Measurements from ENCODE around the gene FIGNL2. TPM values are rescaled to one million over a fixed set of nuclear protein-coding genes. Genes with fewer than 3 reads are reported as not detected.

The FIGNL2 gene
- total and polyA plus RNA-seq, 2 experiments from 2014 or later = 1.1 to 5.2 TPM

DNA sequence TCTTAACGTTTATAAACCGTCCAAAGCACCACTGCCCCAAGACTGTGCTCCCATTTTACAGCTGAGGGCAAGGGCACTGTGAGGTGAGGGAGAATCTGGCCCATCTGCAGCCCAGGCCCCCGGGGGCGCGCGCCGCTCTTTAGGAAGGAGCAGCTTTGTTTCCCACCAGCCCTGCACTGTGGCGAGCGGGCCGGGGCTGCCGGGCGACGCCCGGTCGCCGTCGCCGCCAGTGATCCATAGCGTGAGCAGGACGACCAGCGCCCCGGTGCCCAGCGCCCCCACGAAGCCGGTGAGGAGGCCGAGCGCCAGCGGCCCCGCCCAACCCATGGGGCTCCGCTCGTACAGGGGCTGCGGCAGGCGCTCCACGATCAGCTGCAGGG, 34.6 kb downstream of the FIGNL2 start:
- TF ChIP-seq EZH2 (IDR thresholded peaks at IDR 0.05; ENCODE audit: low read depth, unreplicated experiment) (no peak), STAT1 (IDR thresholded peaks at IDR 0.05; ENCODE audit: unreplicated experiment) (no peak)
- TF ChIP-seq, protein P1, sequence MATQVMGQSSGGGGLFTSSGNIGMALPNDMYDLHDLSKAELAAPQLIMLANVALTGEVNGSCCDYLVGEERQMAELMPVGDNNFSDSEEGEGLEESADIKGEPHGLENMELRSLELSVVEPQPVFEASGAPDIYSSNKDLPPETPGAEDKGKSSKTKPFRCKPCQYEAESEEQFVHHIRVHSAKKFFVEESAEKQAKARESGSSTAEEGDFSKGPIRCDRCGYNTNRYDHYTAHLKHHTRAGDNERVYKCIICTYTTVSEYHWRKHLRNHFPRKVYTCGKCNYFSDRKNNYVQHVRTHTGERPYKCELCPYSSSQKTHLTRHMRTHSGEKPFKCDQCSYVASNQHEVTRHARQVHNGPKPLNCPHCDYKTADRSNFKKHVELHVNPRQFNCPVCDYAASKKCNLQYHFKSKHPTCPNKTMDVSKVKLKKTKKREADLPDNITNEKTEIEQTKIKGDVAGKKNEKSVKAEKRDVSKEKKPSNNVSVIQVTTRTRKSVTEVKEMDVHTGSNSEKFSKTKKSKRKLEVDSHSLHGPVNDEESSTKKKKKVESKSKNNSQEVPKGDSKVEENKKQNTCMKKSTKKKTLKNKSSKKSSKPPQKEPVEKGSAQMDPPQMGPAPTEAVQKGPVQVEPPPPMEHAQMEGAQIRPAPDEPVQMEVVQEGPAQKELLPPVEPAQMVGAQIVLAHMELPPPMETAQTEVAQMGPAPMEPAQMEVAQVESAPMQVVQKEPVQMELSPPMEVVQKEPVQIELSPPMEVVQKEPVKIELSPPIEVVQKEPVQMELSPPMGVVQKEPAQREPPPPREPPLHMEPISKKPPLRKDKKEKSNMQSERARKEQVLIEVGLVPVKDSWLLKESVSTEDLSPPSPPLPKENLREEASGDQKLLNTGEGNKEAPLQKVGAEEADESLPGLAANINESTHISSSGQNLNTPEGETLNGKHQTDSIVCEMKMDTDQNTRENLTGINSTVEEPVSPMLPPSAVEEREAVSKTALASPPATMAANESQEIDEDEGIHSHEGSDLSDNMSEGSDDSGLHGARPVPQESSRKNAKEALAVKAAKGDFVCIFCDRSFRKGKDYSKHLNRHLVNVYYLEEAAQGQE (IDR thresholded peaks at IDR 0.05; ENCODE audit: unreplicated experiment) = no peak
- Histone ChIP-seq H2AFZ (peak overlapping the region; percentile 72; the same call in 1 of the 2 replicates), H3K9me2 (ENCODE audit: insufficient read depth) (no peaks in the 10 kb centered on the region), H3K27me3 (ENCODE audit: insufficient read depth) (peaks cover 54% of the 10 kb centered on the region), H3K36me3 (ENCODE audit: insufficient read depth) (no peaks in the 10 kb centered on the region), H3K4me2 (peak overlapping the region; percentile 85), H3K79me2 (replicated peaks; ENCODE audit: insufficient read depth) (no peaks in the 10 kb centered on the region), H4K20me1 (replicated peaks; ENCODE audit: insufficient read depth) (no peaks in the 10 kb centered on the region), H3K4me3 (peak overlapping the region; percentile 80), H3K27ac (ENCODE audit: low read depth) (no peak overlapping the region), H3F3A (replicated peaks; ENCODE audit: low read depth) (peaks cover 13% of the 10 kb centered on the region; the same call in 1 of the 2 replicates), H3K4me1 (ENCODE audit: insufficient read depth) (peaks cover 15% of the 10 kb centered on the region)
- peak; percentile 50 for ATAC-seq
- Mint-ChIP-seq H3K27ac (no peak overlapping the region), H3K36me3 (ENCODE audit: low read depth) (no peaks in the 10 kb centered on the region; the same call in 2 of the 3 replicates), H3K27me3 (ENCODE audit: insufficient read depth, low read depth, poor library complexity) (peaks cover 27% of the 10 kb centered on the region), H3K4me3 (peak overlapping the region; percentile 67), H3K9me3 (no peaks in the 10 kb centered on the region; the same call in 1 of the 3 replicates), H3K4me1 (peaks cover 26% of the 10 kb centered on the region)
- DNase-seq (ENCODE audit: low spot score) = peak; percentile 59

DNA sequence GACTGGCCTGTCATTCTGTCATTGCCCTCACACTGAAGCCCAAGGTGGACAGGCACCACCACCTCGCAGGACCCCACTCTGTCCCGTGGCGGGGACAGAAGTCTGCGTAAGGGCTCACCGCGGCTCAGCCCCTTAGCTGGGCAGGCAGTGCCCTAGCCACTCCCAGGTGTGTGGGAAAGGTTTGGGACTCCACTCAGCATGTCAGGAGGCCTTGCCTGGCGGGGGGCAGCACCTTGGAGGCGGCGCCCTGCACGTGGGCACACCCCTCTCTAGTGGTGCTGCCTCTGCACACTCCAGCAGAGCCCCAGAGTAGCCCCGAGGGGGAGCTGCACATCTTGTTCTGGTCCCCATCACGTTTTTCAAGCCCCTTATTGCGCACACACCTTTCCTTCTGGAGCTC, 35.6 kb downstream of the FIGNL2 start:
- no peaks in the 10 kb centered on the region; the same call in 2 of the 3 replicates for H3K36me3 Mint-ChIP-seq (ENCODE audit: low read depth)
- peaks cover 27% of the 10 kb centered on the region for H3K27me3 Mint-ChIP-seq (ENCODE audit: insufficient read depth, low read depth, poor library complexity)
- Histone ChIP-seq H3K27me3 (ENCODE audit: insufficient read depth) (peaks cover 47% of the 10 kb centered on the region), H3K4me2 (no peak overlapping the region), H3K9me2 (ENCODE audit: insufficient read depth) (no peaks in the 10 kb centered on the region), H3F3A (replicated peaks; ENCODE audit: low read depth) (peaks cover 13% of the 10 kb centered on the region; the same call in 1 of the 2 replicates), H3K36me3 (ENCODE audit: insufficient read depth) (no peaks in the 10 kb centered on the region), H3K79me2 (replicated peaks; ENCODE audit: insufficient read depth) (no peaks in the 10 kb centered on the region), H3K27ac (ENCODE audit: low read depth) (no peak overlapping the region), H4K20me1 (replicated peaks; ENCODE audit: insufficient read depth) (no peaks in the 10 kb centered on the region), H3K4me1 (ENCODE audit: insufficient read depth) (peaks cover 13% of the 10 kb centered on the region), H3K4me3 (no peak overlapping the region), H2AFZ (no peak overlapping the region)
- no peak overlapping the region for H3K27ac Mint-ChIP-seq
- ATAC-seq = peak; percentile 3
- DNase-seq (ENCODE audit: low spot score) = no peak
- H3K4me1 Mint-ChIP-seq = peaks cover 25% of the 10 kb centered on the region
- peak overlapping the region; percentile 67; the same call in 1 of the 3 replicates for H3K4me3 Mint-ChIP-seq
- no peak for TF ChIP-seq ZNF331 (CRISPR knock-in tag; IDR thresholded peaks at IDR 0.05; ENCODE audit: low read depth)
- TF ChIP-seq STAT1 (IDR thresholded peaks at IDR 0.05; ENCODE audit: unreplicated experiment) = no peak
- TF ChIP-seq, protein P2, sequence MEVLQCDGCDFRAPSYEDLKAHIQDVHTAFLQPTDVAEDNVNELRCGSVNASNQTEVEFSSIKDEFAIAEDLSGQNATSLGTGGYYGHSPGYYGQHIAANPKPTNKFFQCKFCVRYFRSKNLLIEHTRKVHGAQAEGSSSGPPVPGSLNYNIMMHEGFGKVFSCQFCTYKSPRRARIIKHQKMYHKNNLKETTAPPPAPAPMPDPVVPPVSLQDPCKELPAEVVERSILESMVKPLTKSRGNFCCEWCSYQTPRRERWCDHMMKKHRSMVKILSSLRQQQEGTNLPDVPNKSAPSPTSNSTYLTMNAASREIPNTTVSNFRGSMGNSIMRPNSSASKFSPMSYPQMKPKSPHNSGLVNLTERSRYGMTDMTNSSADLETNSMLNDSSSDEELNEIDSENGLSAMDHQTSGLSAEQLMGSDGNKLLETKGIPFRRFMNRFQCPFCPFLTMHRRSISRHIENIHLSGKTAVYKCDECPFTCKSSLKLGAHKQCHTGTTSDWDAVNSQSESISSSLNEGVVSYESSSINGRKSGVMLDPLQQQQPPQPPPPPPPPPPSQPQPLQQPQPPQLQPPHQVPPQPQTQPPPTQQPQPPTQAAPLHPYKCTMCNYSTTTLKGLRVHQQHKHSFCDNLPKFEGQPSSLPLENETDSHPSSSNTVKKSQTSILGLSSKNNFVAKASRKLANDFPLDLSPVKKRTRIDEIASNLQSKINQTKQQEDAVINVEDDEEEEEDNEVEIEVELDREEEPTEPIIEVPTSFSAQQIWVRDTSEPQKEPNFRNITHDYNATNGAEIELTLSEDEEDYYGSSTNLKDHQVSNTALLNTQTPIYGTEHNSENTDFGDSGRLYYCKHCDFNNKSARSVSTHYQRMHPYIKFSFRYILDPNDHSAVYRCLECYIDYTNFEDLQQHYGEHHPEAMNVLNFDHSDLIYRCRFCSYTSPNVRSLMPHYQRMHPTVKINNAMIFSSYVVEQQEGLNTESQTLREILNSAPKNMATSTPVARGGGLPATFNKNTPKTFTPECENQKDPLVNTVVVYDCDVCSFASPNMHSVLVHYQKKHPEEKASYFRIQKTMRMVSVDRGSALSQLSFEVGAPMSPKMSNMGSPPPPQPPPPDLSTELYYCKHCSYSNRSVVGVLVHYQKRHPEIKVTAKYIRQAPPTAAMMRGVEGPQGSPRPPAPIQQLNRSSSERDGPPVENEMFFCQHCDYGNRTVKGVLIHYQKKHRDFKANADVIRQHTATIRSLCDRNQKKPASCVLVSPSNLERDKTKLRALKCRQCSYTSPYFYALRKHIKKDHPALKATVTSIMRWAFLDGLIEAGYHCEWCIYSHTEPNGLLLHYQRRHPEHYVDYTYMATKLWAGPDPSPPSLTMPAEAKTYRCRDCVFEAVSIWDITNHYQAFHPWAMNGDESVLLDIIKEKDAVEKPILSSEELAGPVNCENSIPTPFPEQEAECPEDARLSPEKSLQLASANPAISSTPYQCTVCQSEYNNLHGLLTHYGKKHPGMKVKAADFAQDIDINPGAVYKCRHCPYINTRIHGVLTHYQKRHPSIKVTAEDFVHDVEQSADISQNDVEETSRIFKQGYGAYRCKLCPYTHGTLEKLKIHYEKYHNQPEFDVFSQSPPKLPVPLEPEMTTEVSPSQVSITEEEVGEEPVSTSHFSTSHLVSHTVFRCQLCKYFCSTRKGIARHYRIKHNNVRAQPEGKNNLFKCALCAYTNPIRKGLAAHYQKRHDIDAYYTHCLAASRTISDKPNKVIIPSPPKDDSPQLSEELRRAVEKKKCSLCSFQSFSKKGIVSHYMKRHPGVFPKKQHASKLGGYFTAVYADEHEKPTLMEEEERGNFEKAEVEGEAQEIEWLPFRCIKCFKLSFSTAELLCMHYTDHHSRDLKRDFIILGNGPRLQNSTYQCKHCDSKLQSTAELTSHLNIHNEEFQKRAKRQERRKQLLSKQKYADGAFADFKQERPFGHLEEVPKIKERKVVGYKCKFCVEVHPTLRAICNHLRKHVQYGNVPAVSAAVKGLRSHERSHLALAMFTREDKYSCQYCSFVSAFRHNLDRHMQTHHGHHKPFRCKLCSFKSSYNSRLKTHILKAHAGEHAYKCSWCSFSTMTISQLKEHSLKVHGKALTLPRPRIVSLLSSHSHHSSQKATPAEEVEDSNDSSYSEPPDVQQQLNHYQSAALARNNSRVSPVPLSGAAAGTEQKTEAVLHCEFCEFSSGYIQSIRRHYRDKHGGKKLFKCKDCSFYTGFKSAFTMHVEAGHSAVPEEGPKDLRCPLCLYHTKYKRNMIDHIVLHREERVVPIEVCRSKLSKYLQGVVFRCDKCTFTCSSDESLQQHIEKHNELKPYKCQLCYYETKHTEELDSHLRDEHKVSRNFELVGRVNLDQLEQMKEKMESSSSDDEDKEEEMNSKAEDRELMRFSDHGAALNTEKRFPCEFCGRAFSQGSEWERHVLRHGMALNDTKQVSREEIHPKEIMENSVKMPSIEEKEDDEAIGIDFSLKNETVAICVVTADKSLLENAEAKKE (CRISPR knock-in tag; IDR thresholded peaks at IDR 0.05) = no peak
- TF ChIP-seq, protein P3, sequence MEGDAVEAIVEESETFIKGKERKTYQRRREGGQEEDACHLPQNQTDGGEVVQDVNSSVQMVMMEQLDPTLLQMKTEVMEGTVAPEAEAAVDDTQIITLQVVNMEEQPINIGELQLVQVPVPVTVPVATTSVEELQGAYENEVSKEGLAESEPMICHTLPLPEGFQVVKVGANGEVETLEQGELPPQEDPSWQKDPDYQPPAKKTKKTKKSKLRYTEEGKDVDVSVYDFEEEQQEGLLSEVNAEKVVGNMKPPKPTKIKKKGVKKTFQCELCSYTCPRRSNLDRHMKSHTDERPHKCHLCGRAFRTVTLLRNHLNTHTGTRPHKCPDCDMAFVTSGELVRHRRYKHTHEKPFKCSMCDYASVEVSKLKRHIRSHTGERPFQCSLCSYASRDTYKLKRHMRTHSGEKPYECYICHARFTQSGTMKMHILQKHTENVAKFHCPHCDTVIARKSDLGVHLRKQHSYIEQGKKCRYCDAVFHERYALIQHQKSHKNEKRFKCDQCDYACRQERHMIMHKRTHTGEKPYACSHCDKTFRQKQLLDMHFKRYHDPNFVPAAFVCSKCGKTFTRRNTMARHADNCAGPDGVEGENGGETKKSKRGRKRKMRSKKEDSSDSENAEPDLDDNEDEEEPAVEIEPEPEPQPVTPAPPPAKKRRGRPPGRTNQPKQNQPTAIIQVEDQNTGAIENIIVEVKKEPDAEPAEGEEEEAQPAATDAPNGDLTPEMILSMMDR (conservative IDR thresholded peaks at IDR 0.05; ENCODE audit: low read depth in 2 of 2) = 0 out of 4 replicates have a peak, but pooled peaks of 1 of the 2 experiments have one; percentile 6
- no peaks in the 10 kb centered on the region; the same call in 1 of the 3 replicates for H3K9me3 Mint-ChIP-seq
